ENCODE results near the gene IFNGR1. TPM values are rescaled to one million over a fixed set of nuclear protein-coding genes. Genes with fewer than 3 reads are reported as not detected.

Gene IFNGR1
- total RNA-seq, 2 donors from 2014 or later = 23.7 to 30.2 TPM

GRCh38 chr6:137156650-137157049 lies 62.5 kb downstream of the IFNGR1 start:
- Mint-ChIP-seq H3K4me3 (no peak overlapping the region), H3K27ac (no peak overlapping the region), H3K36me3 (ENCODE audit: low read depth) (no peaks in the 10 kb centered on the region), H3K9me3 (peaks cover 42% of the 10 kb centered on the region), H3K4me1 (no peaks in the 10 kb centered on the region), H3K27me3 (ENCODE audit: insufficient read depth) (no peaks in the 10 kb centered on the region)
- H3K9ac ChIP-seq (ENCODE audit: extremely low read depth, low read length, poor library complexity, severe bottlenecking) = no peak overlapping the region
- DNase-seq = no peak
- no peak overlapping the region for H3K4me3 ChIP-seq (ENCODE audit: low read length)
- no peaks in the 10 kb centered on the region for H3K4me1 ChIP-seq (ENCODE audit: control insufficient read depth, insufficient read depth, low read length)
- H3K9me3 ChIP-seq (ENCODE audit: control insufficient read depth, low read length) = peaks cover 4% of the 10 kb centered on the region
- no peak for TF ChIP-seq CTCF (conservative IDR thresholded peaks at IDR 0.05)
- no peak overlapping the region for H3K27ac ChIP-seq (ENCODE audit: low read depth, low read length)
- no peaks in the 10 kb centered on the region for H3K36me3 ChIP-seq (ENCODE audit: control insufficient read depth, insufficient read depth, low read length)
- H3K27me3 ChIP-seq (ENCODE audit: control insufficient read depth, insufficient read depth, low read length, poor library complexity, severe bottlenecking) = no peaks in the 10 kb centered on the region
- 96% methylated on average over 1 of the region's 1 CpG; no CpG with 5 or more reads in 1 of the 2 experiments for WGBS, 2 experiments (ENCODE audit: insufficient coverage in 1 of 2, insufficient read length in 1 of 2)

GRCh38 chr6:137155830-137156229 lies 63.4 kb downstream of the IFNGR1 start:
- no peak overlapping the region for H3K4me3 Mint-ChIP-seq
- no peaks in the 10 kb centered on the region for H3K4me1 Mint-ChIP-seq
- Histone ChIP-seq H3K27ac (ENCODE audit: low read depth, low read length) (no peak overlapping the region), H3K9ac (ENCODE audit: extremely low read depth, low read length, poor library complexity, severe bottlenecking) (no peak overlapping the region), H3K36me3 (ENCODE audit: control insufficient read depth, insufficient read depth, low read length) (no peaks in the 10 kb centered on the region), H3K4me1 (ENCODE audit: control insufficient read depth, insufficient read depth, low read length) (no peaks in the 10 kb centered on the region), H3K9me3 (ENCODE audit: control insufficient read depth, low read length) (peaks cover 4% of the 10 kb centered on the region), H3K27me3 (ENCODE audit: control insufficient read depth, insufficient read depth, low read length, poor library complexity, severe bottlenecking) (no peaks in the 10 kb centered on the region), H3K4me3 (ENCODE audit: low read length) (no peak overlapping the region)
- no peaks in the 10 kb centered on the region for H3K36me3 Mint-ChIP-seq (ENCODE audit: low read depth)
- WGBS, 2 experiments (ENCODE audit: insufficient coverage in 1 of 2, insufficient read length in 1 of 2) = 96% methylated on average over 2 of the region's 2 CpGs; no CpG with 5 or more reads in 1 of the 2 experiments
- H3K27ac Mint-ChIP-seq = no peak overlapping the region
- DNase-seq = no peak
- no peaks in the 10 kb centered on the region for H3K27me3 Mint-ChIP-seq (ENCODE audit: insufficient read depth)
- no peak for TF ChIP-seq CTCF (conservative IDR thresholded peaks at IDR 0.05)
- H3K9me3 Mint-ChIP-seq = peaks cover 40% of the 10 kb centered on the region

- no peaks in the 10 kb centered on the region for H3K4me1 ChIP-seq (ENCODE audit: control insufficient read depth, insufficient read depth, low read length)
- no peak for TF ChIP-seq CTCF (conservative IDR thresholded peaks at IDR 0.05)
- WGBS, 2 experiments (ENCODE audit: insufficient coverage in 1 of 2, insufficient read length in 1 of 2) = 94 to 100% methylated on average over 1 to 3 of the region's 3 CpGs
- H3K9me3 ChIP-seq (ENCODE audit: control insufficient read depth, low read length) = no peaks in the 10 kb centered on the region
- no peaks in the 10 kb centered on the region for H3K36me3 Mint-ChIP-seq (ENCODE audit: low read depth)
- no peak overlapping the region for H3K4me3 Mint-ChIP-seq
- no peak overlapping the region for H3K27ac Mint-ChIP-seq
- no peaks in the 10 kb centered on the region for H3K36me3 ChIP-seq (ENCODE audit: control insufficient read depth, insufficient read depth, low read length)
- no peak for DNase-seq
- H3K27ac ChIP-seq (ENCODE audit: low read depth, low read length) = no peak overlapping the region
- H3K27me3 ChIP-seq (ENCODE audit: control insufficient read depth, insufficient read depth, low read length, poor library complexity, severe bottlenecking) = no peaks in the 10 kb centered on the region
- H3K27me3 Mint-ChIP-seq (ENCODE audit: insufficient read depth) = no peaks in the 10 kb centered on the region
- H3K4me1 Mint-ChIP-seq = no peaks in the 10 kb centered on the region
- peaks cover 12% of the 10 kb centered on the region for H3K9me3 Mint-ChIP-seq
- H3K9ac ChIP-seq (ENCODE audit: extremely low read depth, low read length, poor library complexity, severe bottlenecking) = no peak overlapping the region
- H3K4me3 ChIP-seq (ENCODE audit: low read length) = no peak overlapping the region
Measured at GRCh38 chr6:137150072-137150471, 69.1 kb downstream of the IFNGR1 start.
